GM12864 (cell line): ENCODE results near the gene MAT2A.

Experiments
- DNase-seq: peaks from one replicate; pipeline ENCODE4 v3.0.0-alpha.2; 2011; ENCODE audit warnings: low read depth
- H3K4me3 ChIP-seq: 2 replicates; pipeline ENCODE4 v1.5.1; 2011; ENCODE audit warnings: mild to moderate bottlenecking, low read depth, low read length, control low read depth
- CTCF ChIP-seq: IDR thresholded peaks from 2 replicates; pipeline ENCODE4 v1.5.1; 2011; ENCODE audit warnings: low read depth, mild to moderate bottlenecking, moderate library complexity, low read length, control low read depth, inconsistent platforms; ENCODE audit errors: missing control alignments

MAT2A gene

GRCh38 chr2:85534881-85535280 is 4.1 kb upstream of the MAT2A start:
- TF ChIP-seq CTCF, result no peak
- DNase-seq, result no peak
- H3K4me3 ChIP-seq, result no peak overlapping the region

GRCh38 chr2:85536479-85536878 is 2.5 kb upstream of the MAT2A start:
- no peak for TF ChIP-seq CTCF
- no peak overlapping the region for H3K4me3 ChIP-seq
- DNase-seq, result no peak

DNA sequence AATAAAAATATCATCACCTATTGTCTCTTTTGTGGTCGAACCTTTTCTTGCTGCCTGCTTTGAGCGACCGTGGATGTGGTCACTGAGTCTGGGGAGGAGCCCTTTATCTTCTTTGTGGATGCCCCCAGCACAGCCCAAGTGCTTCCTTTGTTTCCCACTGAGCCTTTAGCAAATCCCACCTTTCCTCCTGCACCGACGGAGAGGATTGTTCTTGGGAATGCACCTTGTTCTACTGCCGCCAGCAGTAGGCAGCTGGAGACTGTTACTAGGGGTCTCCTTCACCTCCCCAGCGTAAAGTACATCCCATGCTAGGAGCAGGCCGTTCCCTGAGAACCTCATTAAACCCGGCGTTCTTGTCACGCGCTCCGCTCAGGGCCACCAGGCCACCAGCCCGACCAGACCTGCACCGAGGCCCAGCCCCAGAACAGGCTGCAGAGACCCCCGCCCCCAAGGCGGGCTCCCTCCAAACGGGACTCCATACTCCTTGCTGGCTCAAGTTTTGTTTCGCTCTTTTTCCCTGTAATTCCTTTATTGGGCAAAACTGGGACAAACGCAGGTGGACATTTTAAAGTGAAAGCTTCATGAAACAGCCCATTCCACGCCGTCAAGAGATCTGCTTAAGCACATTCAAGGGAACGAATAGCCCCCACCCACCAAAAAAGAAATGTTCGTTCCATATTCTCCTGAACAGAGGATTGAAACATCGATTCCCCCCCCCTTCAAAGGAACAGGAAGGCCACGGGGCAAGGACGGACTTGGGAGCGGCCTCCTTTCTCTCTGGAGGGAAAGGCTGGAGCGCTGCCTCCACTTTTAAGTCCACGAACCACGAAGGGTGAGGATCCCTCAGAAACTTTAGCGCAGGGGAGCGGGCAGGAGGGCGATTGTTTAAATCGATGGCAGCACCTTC is 1.1 kb upstream of the MAT2A start:
- no peak for DNase-seq
- TF ChIP-seq CTCF, result no peak
- peak overlapping the region; percentile 66 for H3K4me3 ChIP-seq

DNA sequence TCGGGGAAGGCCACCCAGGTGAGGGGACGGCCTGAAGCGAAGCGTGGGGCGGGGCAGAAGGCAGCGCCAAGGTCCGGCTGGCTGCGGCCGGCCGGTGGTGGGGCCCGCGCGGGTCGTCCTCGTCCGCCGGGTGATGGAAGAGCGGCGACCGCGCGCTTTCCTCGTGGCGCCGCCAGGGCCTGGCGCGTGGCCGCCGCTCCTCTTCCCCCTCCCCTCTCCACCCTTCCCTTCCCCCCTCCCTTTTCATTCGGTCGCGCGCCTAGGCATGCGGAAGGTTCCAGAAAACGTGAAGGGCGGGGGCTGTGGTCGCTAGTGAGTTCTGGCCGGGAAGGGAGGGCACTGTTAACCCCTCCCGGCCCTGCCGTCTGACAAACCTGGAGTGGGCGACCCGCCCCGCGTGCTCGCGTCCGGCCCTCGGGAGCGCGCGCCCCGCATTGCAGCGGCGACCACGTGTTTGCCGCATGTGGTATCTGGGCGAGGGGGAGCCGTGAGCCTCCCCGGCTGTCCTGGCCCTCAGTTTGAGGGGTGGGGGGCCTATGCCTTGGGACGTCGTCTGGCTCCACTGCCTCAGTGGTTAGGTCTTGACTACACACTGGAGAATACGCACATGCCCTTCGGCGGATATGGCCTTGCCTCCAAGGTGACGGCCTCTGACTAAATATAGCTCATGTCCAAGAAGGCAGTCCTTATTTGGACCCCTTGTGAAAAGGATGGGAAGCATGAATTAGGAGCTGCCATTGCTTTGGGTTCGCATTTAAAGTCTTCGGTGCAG is 579 bp downstream of the MAT2A start:
- DNase-seq, result no peak
- peak overlapping the region; percentile 66 for H3K4me3 ChIP-seq
- no peak for TF ChIP-seq CTCF

DNA sequence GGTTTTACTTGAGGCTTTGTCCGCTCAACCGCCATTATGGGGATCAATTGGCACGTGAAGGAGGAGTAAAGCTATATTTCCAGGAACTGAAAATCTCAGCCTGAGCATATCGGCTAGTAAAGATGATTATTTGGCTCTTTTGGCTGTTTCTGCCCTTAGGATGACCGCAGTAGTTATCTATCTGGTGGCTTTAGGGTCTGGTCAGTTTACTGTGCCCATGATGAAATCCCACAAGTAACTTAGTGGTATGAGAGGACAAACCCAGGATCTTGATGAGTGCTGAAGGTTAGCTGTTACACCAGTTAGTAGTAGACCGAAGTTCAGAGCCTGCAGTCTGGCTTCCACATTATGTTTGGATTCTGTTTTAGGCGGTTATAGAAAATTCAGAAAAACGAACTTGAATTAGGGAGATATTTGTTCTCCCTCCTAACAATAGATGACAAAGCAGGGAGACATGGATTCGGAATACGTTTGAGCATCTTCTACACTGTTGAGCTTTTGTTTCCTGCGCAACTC is 1.2 kb downstream of the MAT2A start:
- no peak for DNase-seq

GRCh38 chr2:85541262-85541661 is 2.3 kb downstream of the MAT2A start:
- no peak for DNase-seq
- no peak for TF ChIP-seq CTCF
- peak overlapping the region; percentile 66 for H3K4me3 ChIP-seq

More for the DNA sequence above, 1.2 kb downstream of the MAT2A start:
- no peak for TF ChIP-seq CTCF
- H3K4me3 ChIP-seq, result peak overlapping the region; percentile 66
